Measurements from ENCODE around the gene HMCES. TPM values are rescaled to one million over a fixed set of nuclear protein-coding genes. Genes with fewer than 3 reads are reported as not detected.

HMCES gene
- total RNA-seq, 1 experiment from 2014 or later: 83.6 TPM

DNA sequence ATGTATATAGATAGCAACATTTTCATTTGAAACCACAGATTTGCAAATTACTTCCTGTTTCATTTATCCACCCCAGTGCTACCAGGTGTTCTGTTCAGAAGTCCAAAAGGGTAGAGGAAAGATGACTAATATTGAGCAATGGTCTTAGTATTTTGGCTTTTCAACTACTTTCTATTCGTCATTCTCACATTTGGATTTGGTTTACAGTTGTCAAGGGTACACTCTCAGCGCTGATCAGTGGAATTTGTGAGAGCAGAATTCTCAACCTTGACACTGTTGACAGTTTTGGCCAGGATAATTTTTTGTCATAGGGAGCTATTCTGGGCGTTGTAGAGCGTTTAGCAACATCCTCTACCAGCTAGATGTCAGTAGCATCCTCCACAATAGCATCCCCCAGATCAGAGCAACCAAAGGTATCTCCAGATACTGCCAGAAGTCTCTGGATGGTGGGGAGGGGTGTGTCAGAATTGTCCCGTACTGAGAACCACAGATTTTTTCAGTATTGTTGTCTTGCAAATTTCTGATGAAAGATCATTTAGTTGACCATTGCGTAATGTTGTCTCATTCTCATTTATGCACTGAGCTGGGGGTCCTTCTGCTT is 4.2 kb downstream of the HMCES start:
- TF ChIP-seq, protein P1, sequence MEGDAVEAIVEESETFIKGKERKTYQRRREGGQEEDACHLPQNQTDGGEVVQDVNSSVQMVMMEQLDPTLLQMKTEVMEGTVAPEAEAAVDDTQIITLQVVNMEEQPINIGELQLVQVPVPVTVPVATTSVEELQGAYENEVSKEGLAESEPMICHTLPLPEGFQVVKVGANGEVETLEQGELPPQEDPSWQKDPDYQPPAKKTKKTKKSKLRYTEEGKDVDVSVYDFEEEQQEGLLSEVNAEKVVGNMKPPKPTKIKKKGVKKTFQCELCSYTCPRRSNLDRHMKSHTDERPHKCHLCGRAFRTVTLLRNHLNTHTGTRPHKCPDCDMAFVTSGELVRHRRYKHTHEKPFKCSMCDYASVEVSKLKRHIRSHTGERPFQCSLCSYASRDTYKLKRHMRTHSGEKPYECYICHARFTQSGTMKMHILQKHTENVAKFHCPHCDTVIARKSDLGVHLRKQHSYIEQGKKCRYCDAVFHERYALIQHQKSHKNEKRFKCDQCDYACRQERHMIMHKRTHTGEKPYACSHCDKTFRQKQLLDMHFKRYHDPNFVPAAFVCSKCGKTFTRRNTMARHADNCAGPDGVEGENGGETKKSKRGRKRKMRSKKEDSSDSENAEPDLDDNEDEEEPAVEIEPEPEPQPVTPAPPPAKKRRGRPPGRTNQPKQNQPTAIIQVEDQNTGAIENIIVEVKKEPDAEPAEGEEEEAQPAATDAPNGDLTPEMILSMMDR (IDR thresholded peaks at IDR 0.05; ENCODE audit: unreplicated experiment): no peak
- Mint-ChIP-seq H3K36me3 (ENCODE audit: insufficient read depth, unreplicated experiment) (peaks cover 47% of the 10 kb centered on the region), H3K27me3 (ENCODE audit: unreplicated experiment) (no peaks in the 10 kb centered on the region), H3K27ac (ENCODE audit: unreplicated experiment) (no peak overlapping the region), H3K9me3 (ENCODE audit: low read depth, unreplicated experiment) (no peaks in the 10 kb centered on the region), H3K4me1 (ENCODE audit: low read depth, unreplicated experiment) (peaks cover 21% of the 10 kb centered on the region), H3K4me3 (ENCODE audit: low read depth, unreplicated experiment) (no peak overlapping the region)
- CTCF ChIA-PET: interaction anchor here (0.6 kb wide), 1 partner anchor 11 kb away, joined by 4 read pairs; no protein-coding TSS in a partner anchor
- no TSS peak for BruUV-seq (replicated peaks)
- intact Hi-C loops (cut with micrococcal nuclease; ENCODE audit: unreplicated experiment): no loop called here
- DNase-seq: no peak

DNA sequence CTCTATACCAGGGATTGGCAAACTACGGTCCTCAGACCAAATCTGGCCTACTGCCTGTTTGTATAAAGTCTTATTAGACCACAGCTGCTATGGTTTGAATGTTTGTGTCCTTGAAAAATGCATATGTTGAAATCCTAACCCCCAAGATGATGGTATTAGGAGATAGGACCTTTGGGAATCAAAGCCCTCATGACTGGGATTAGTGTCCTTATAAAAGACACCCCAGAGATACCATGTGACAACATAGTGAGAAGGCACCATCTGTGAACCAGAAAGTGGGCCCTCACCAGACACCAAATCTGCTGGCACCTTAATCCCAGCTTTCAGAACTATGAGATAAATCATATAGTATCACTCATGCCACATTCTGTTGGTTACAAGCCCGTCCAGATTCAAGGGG is 7.4 kb downstream of the HMCES start:
- DNase-seq: no peak
- Mint-ChIP-seq H3K4me1 (ENCODE audit: low read depth, unreplicated experiment) (peaks cover under 1% of the 10 kb centered on the region), H3K27ac (ENCODE audit: unreplicated experiment) (no peak overlapping the region), H3K4me3 (ENCODE audit: low read depth, unreplicated experiment) (no peak overlapping the region), H3K36me3 (ENCODE audit: insufficient read depth, unreplicated experiment) (peaks cover 21% of the 10 kb centered on the region), H3K9me3 (ENCODE audit: low read depth, unreplicated experiment) (no peaks in the 10 kb centered on the region), H3K27me3 (ENCODE audit: unreplicated experiment) (no peaks in the 10 kb centered on the region)
- TF ChIP-seq, protein P1 (IDR thresholded peaks at IDR 0.05; ENCODE audit: unreplicated experiment): no peak
- CTCF ChIA-PET: no interaction called here
- no TSS peak for BruUV-seq (replicated peaks)
- intact Hi-C loops (cut with micrococcal nuclease; ENCODE audit: unreplicated experiment): no loop called here

DNA sequence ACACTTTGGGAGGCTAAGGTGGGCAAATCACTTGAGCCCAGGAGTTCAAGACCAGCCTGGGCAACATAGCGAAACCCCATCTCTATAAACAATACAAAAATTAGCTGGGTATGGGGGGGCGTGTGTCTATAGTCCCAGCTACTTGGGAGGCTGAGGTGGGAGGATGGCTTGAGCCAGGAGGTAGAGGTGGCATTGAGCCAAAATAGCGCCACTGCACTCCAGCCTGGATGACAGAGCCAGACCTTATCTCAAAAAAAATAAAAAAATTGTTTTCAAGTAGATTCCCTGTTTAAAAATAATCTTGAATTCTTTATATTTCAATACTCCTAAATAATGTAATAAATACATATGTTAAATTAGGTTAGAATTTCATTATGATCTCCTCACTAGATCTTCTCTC is 9.8 kb downstream of the HMCES start:
- DNase-seq: no peak
- CTCF ChIA-PET: no interaction called here
- Mint-ChIP-seq H3K36me3 (ENCODE audit: insufficient read depth, unreplicated experiment) (peaks cover 24% of the 10 kb centered on the region), H3K4me3 (ENCODE audit: low read depth, unreplicated experiment) (no peak overlapping the region), H3K27me3 (ENCODE audit: unreplicated experiment) (no peaks in the 10 kb centered on the region), H3K4me1 (ENCODE audit: low read depth, unreplicated experiment) (no peaks in the 10 kb centered on the region), H3K9me3 (ENCODE audit: low read depth, unreplicated experiment) (no peaks in the 10 kb centered on the region), H3K27ac (ENCODE audit: unreplicated experiment) (no peak overlapping the region)
- intact Hi-C loops (cut with micrococcal nuclease; ENCODE audit: unreplicated experiment): no loop called here
- no TSS peak for BruUV-seq (replicated peaks)
- TF ChIP-seq, protein P1 (IDR thresholded peaks at IDR 0.05; ENCODE audit: unreplicated experiment): no peak

DNA sequence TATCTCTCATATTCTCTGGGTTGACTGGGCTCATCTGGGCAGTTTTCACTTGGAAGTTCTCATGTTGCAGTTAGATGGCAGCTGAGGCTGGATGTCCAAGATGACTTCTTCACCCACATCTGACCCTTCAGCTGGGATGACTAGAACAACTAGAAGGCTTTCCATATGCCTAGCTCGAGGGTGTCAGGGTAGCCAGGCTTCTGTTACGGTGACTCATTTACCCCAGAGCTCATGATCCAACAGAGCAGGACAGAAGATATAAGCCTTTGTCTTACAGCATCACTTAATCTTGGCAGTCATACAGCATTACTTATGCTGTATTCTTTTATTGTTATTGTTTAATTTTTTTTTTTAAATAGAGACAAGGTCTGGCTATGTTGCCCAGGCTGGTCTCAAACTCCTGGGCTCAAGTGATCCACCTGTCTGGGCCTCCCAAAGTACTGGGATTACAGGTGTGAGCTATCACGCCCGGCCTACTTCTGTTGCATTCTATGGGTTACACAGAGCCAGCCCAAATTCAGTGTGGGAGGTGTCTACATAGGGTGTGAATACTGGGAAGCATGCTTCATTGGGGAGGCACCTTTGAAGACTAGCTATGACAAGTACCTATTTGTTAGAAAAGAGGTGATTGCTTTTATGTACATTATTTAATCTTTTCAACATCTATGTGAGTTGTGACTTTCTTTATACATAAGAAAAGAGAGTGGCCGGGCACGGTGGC is 10.7 kb downstream of the HMCES start:
- H3K4me3 Mint-ChIP-seq (ENCODE audit: low read depth, unreplicated experiment): no peak overlapping the region
- no peak for DNase-seq
- intact Hi-C loops (cut with micrococcal nuclease; ENCODE audit: unreplicated experiment): no loop called here

More for the DNA sequence above, 10.7 kb downstream of the HMCES start:
- no TSS peak for BruUV-seq (replicated peaks)
- Mint-ChIP-seq H3K27ac (ENCODE audit: unreplicated experiment) (no peak overlapping the region), H3K4me1 (ENCODE audit: low read depth, unreplicated experiment) (no peaks in the 10 kb centered on the region), H3K27me3 (ENCODE audit: unreplicated experiment) (no peaks in the 10 kb centered on the region), H3K36me3 (ENCODE audit: insufficient read depth, unreplicated experiment) (peaks cover 17% of the 10 kb centered on the region), H3K9me3 (ENCODE audit: low read depth, unreplicated experiment) (no peaks in the 10 kb centered on the region)
- TF ChIP-seq, protein P1 (IDR thresholded peaks at IDR 0.05; ENCODE audit: unreplicated experiment): no peak
- CTCF ChIA-PET: interaction anchor here (0.5 to 0.6 kb wide), 3 partner anchors 12 to 521 kb away, joined by 3 to 4 read pairs (median 3); no protein-coding TSS in a partner anchor
